Uterus (tissue), 2 donors: ENCODE results near the gene PER3.

Source experiments
- POLR2A ChIP-seq, 2 donors: fragments of 450-650 bp; IDR thresholded peaks; one replicate each; pipeline ENCODE4 v1.6.1; 2016; ENCODE audit warnings: antibody characterized with exemption in 2 of 2, mild to moderate bottlenecking in 1 of 2, moderate library complexity in 1 of 2
- TF ChIP-seq, protein P1 (sequence below), 4 experiments: fragments of 200-600 bp in 2 of 4; fragments of 450-650 bp in 2 of 4; sonication (generic) in 2 of 4; IDR thresholded peaks; one replicate each; pipeline ENCODE4 v1.5.1; 2016 to 2019; ENCODE audit warnings: antibody characterized with exemption in 4 of 4, mild to moderate bottlenecking in 2 of 4, moderate library complexity in 1 of 4

DNA sequence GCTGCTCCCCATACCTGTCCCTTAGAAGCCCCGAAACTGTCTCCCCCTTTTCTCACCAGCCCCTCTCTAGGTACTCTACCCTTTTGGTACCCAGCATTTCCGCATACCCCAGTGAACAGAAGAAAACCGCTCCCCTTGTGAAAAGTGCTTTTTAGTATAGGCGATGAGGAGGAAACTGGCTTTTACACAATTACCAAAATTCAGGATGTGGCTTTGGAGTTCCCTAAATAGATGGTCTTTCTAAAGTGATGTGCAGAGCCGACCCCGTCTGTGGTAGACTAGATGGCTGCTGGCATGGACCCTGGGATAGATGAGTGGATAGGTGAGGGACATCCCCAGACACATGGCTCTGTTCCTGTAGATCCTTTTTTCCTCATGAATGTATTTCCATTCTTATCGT, 2.6 kb upstream of the PER3 start:
- TF ChIP-seq, protein P1, sequence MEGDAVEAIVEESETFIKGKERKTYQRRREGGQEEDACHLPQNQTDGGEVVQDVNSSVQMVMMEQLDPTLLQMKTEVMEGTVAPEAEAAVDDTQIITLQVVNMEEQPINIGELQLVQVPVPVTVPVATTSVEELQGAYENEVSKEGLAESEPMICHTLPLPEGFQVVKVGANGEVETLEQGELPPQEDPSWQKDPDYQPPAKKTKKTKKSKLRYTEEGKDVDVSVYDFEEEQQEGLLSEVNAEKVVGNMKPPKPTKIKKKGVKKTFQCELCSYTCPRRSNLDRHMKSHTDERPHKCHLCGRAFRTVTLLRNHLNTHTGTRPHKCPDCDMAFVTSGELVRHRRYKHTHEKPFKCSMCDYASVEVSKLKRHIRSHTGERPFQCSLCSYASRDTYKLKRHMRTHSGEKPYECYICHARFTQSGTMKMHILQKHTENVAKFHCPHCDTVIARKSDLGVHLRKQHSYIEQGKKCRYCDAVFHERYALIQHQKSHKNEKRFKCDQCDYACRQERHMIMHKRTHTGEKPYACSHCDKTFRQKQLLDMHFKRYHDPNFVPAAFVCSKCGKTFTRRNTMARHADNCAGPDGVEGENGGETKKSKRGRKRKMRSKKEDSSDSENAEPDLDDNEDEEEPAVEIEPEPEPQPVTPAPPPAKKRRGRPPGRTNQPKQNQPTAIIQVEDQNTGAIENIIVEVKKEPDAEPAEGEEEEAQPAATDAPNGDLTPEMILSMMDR (IDR thresholded peaks at IDR 0.05), result no peak
- no peak for TF ChIP-seq POLR2A (IDR thresholded peaks at IDR 0.05)
